Transverse colon (tissue), 3 donors: ENCODE measurements around the gene SYDE1.

Experiments used
- EP300 ChIP-seq: sonication (generic); formaldehyde crosslinking; IDR thresholded peaks from one replicate; pipeline ENCODE4 v1.6.1; 2017; ENCODE audit warnings: antibody characterized with exemption, low read depth
- POLR2A ChIP-seq: fragments of 450-650 bp; IDR thresholded peaks from one replicate; pipeline ENCODE4 v1.6.1; 2016; ENCODE audit warnings: antibody characterized with exemption, mild to moderate bottlenecking, moderate library complexity
- POLR2AphosphoS5 ChIP-seq, 3 donors: sonication (generic); formaldehyde crosslinking; IDR thresholded peaks; one replicate each; pipeline ENCODE4 v1.6.1; 2016; ENCODE audit warnings: antibody characterized with exemption in 3 of 3

DNA sequence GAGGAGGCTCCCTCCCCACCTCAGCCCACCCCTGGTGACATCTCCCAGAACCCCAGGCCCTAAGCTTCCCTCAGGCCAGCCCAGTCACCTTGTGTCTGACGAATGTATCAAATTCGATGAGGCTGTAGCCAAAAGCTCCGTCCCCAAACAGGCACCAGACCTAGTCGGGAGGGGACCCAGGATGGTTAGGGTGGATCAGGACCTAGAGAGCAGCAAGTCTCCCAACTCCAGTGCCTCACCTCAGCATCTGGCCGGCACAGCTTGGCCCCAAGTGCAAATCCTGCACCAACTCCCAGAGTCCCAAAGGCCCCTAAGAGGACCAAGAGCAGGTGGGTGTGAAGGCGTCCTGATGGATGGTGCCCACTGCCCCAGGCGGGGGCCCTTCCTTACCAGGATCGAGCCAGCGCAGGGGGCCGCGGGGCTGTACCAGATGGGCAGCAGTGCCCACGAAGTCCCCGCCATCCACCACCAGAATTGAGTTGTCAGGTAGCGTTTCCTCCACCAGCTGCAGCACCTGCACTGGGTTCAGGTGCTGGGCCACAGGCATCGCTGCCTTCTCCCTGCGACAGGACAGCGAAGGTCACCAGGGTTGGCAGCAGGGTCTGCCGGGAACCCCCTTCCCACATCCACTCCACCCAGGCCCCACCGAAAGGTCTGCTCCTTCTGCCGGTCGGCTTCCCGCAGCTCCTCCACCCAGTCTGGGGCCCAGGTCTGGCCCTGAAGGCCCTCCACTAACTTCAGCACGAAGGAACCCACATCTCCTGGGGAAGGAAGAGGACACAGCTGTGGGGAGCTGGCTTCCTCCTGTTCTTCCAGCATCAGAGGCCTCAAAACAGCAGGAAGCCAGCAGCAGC is 8.8 kb downstream of the SYDE1 start:
- TF ChIP-seq POLR2A (no peak), EP300 (no peak), POLR2AphosphoS5 (IDR thresholded peaks at IDR 0.05) (peak in 1 of 3 donors; percentile 5)
